NCI-H510A (cell line): ENCODE results near the gene FAM25G.
A peak's percentile ranks its signal among the peaks of the same experiment; 100 is the strongest.
"Not testable (repeated sequence)": the region's sequence is repeated elsewhere in the genome, so short reads cannot be mapped to it uniquely, and the experiment has no call there.

ENCODE experiments used
- DNase-seq: peaks from one replicate; lab custom pipeline; 2025; lab: John Stamatoyannopoulos, UW

Gene FAM25G

DNA sequence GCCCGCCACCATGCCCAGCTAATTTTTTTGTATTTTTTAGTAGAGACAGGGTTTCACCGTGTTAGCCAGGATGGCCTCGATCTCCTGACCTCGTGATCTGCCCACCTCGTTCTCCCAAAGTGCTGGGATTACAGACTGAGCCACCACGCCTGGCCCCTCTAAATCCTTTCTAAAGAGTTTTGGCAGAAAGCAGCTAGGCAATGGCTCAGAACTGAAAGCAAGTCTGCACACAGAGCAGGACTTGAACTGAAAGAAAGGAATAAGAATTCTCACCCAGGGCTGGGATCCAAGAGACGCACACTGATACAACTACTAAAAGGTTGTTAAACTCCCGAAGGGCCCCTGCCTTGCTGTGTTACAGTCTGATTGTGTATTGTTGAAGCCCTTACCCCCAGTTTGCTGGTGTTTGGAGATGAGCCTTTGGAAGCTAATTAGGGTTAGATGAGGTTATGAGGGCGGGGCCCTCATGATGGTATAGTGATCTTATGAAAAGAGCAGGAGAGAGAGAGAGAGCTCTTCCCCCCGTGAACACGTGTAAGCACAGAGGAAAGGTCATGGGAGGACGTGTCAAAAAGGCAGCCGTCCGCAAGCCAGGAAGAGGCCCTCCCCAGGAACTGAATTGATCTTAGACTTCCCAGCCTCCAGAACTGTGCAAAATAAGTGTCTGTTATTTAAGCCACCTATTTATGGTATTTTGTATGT, 26.1 kb downstream of the FAM25G start:
- DNase-seq = not testable (repeated sequence)

DNA sequence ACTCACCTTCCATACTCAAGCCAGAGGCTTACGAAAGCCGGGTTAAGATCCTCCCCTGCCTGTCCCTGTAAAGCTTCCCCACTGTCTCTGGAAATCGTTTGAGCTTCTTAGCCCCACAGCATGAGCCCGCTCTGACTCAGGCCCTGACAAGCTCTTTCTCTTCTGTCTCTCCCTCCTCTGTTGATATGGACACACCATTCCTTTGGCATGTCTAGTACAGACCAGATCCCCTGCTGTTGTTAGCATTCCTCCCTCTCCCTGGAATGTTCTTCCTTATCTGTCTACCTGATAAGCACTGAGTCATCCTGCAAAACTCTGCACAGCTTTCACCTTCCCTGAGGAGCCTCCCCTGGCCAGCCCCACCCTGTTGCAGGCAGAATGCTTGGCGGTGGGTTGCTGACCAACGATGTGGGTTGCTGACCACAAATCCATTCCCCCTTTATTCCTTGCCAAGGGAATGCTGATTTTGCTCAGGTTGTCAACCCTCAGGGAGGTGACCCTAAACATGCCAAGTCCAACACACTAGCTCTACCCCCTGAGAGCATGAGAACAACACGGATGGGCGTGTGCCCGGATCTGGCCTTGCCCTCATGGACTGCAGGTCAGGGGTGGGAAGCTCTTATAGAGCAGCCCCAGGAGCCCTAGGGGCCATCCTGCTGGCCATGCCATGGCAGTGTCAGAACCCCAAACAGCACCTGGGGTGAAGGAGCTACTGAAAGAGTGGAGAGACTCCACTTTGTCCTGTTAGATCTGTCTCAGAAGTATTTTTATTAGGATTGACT, 28.7 kb downstream of the FAM25G start:
- not testable (repeated sequence) for DNase-seq

DNA sequence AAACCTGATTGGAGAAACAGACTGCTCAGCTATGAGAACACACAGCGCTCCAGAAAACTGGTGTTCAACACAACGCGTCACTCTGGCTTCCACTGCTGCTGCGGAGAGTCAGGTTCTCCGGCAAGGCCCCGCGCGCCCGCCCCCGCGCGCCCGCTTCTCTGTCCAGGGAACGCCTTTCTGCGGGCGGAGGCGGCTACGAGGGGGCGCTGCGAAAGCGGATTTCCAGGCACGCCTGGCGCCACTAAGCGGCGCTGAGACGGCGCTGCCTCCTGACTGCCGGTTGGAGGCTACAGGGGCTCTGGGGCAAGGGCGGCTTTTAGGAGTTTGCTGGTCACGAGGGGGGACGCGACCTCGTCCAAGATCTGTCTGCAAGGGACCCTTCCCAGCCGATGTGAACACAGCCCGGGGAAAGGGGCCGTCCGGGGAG, 30.2 kb downstream of the FAM25G start:
- DNase-seq = not testable (repeated sequence)

DNA sequence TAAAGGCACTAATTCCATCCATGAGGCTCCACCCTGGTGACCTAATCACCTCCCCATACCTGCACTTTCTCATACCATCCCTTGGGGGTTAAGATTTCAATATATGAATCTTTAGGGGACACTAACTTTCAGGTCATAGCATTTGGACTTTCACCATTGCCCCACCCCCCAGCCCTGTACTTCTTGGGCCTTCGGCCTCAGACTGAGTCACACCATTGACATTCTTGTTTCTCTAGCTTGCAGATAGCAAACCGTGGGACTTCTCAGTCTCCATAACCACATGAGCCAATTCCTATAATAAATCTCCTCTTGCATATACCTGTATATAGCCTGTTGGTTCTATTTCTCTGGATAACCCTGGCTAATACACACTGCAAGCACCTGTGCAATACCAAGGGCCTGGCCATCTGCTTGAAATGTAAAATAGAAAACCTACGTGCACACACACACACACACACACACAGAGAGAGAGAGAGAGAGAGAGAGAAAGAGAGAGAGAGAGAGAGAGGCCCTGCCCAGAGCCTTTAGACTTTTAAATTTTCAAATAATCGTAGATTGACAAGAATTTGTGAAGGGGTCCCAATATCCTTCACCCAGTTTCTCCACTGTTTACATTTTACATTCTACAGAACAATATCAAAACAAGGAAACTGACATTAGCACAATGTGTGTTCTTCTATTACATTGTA, 32.9 kb downstream of the FAM25G start:
- no peak for DNase-seq

DNA sequence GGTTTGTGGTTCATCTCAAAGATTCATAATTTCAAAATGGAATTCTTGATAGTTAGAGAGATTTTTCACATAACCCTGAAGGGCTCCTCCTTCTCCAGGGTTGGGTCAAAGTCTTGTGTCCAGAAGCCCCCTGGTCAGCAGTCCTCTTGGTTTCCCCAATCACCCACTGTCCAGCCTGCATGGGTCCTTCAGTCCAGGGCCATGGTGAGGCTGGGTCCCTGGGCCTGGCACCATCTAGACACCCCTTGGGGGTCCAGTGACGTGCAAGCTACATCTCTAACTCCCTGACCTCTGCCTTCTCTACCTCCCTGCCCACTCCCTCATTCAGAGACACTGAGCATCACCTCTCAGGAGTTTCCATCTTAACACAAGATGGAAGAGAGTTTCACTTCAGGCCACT, 33.7 kb downstream of the FAM25G start:
- no peak for DNase-seq

DNA sequence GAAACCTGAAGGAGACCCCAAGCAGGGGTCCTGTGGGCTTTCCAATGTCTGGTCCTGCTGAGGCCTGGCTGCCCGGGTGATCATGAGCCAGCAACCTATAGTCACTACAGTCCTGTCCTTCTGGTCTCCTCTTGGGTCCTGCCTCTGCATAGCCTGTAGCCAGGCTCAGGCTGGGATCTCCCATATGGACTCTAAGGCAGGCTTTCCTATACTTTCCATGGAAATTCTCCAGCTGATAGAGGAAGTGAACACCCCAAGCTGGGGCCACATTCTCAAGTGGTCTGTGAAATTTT, 34.0 kb downstream of the FAM25G start:
- no peak for DNase-seq

DNA sequence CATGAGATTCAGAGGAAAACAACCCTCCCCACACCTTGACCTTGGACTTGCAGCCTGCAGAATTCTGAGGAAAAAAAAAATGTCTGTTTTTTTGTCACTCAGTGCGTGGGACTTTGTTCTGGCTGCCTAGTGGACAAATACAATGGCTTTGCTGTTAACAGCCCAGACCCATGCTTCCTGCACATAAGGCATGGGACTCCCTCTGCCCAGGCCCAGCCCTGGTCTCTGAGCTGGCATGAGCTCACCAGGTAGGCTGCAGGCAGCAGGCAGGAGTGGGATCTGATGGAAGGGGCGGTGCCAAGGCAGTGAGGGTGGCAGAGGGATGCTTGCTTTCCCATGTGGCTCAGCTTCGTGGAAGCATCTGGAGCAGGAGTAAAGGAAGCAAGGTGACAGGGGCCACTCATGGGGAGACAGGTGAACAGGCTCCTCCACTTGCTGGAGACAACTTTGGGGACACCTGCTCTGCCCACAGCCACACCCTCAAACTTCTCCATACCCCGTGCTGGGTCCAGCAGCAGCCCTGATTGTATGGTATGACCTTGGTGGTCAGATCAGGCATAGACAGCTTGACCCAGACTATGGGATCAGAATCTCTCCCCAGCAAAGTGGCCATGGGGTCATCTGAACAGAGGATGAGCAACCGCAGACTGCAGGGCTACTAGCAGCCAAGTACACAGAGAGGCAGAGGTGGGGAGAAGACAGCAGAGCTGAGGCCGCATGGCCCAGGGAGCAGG, 34.5 kb downstream of the FAM25G start:
- DNase-seq = no peak

DNA sequence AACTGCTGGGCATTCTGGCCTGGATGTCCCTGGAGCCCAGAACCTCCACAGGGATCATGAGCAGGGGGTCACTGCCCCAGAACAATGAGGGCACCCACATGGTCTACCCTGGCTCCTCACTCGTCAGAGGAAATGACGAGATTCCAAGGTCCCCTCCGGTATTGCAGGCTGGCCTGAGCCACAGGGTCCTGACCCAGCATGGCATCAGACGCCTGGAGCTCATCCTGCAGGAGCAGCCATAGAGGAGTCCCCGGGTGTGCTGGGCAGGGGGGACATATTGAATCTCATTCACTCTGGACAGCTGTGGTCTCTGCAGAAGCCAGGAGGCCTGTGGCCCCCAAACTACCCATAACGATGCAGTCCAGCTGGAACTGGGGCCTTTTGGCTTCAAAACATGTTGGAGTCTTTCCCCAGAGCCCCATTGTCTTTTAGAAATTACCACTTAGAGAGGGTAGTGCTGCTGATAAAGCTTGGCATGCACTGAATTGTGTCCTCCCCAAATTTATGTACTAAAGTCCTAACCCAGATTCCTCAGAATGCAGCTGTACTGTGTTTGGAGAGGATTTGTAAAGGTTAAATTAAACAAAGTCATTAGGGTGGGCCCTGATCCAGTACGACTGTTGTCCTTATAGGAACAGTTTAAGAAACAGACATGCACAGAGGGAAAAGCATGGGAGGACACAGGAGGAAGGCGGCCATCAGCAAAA, 35.3 kb downstream of the FAM25G start:
- DNase-seq = no peak

DNA sequence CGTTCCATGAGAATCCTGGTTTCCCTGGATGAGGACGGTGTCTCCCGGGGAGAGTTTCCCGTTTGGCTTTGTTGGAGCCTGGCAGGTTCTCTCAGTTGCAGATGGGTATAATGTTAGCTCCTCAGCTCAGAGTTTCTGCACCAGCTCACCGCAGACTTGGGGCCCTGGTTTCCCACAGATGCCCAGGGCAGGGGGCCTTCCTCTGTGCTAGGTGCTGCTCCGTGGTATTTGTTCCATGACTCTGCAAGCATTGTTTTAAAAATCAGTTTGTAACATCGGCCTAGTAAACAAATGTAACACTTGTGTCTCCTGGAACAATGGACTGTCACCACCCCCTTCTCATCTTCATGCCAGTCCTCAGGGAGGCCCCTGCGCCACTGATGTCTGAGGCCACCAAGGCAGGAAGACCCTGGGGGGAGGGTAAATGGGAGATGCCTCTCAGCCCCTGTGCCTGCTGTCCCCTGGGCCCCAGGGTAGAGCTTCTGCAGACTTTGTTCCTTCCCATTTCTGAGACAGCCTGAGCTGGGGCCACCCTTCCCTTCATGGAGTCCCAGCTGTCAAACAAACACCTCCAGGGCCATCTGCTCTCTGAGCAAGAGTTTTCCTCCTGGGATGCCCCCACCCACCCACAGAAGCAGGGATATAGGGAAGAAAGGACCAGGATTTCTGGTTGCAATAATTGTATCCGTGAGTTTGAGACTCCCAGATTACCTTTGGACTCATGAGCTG, 36.0 kb downstream of the FAM25G start:
- not testable (repeated sequence) for DNase-seq

DNA sequence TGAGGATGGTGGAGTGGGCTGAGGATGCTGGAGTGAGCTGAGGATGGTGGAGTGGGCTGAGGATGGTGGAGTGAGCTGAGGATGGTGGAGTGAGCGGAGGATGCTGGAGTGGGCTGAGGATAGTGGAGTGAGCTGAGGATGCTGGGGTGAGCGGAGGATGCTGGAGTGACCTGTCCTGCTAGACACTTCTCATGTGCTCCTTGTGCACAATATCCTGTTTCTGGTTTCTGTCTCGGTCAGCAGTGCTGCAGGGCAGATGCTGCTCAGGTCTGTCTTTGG, 36.8 kb downstream of the FAM25G start:
- DNase-seq = no peak

DNA sequence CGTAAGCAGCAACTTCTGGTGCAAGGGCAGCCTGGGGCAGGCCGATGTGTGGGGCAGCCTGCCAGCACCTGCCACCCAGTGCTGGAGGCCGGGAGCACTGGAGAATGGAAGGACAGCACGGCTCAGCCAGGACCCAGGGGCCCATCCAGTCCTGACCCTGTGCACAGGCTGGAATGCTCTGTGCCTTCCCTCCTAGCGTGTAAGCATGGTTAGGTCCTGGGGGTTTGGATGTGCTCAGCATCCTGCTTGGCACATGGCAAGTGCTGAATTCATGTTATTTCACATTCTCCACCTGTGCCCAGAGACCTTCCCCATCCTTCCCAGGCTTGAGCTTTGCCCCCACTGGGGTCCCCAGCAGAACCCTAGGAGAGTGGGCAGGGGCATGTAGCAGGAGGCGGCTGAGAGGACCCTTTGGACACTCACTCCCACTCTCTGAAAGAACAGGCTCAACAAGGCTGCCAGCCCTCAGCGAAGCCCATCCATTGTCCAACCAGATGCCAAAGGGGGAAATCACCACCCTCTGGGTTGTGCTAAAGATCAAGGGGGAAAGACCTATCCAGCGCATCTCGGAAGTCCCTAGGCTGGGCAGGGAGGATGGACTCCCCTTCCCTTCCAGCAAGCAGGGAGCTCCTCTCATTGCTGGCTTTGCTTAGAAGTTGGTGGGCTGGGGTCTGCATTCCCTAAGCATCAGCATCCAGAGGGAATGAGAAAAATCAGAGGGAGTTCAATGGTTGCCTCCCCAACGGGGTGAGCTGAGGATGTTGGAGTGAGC, 37.3 kb downstream of the FAM25G start:
- DNase-seq = no peak

DNA sequence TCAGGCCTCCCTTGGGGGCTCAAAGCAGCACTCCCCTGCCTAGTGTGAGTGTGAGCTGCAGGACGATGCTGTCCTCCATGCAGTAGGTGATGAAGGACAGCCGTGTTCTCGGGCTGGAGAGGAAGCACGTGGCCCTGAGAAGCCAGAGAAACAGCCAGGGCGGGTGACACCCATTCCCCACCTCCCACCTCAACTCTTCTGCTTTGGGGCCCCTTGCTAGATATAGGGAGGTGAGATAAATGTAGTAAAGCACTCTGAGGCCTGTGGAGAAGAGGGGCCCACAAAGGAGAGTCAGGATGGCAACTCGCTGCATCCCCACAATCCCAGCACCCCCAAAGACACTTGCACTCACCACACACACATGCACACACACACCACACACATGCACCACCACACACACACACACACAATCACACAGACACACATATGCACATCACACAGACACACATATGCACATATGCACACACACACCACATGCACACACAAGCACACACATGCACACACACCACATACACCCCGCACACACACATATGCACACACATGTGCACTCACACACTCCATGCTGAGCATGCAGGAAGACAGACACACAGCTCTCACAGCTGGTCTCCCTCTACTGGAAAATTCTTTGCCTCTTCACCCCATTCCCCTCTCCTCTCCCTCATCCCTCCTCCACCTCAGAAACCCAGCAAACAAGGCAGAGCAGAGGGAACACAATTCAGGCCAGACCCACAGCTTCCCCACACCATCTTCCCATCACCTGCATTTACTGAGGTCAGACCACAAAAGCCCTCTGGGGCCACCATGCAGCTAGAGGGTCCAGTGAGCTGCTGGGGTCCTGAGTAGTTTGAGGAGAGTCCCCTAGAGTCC, 38.1 kb downstream of the FAM25G start:
- no peak for DNase-seq

DNA sequence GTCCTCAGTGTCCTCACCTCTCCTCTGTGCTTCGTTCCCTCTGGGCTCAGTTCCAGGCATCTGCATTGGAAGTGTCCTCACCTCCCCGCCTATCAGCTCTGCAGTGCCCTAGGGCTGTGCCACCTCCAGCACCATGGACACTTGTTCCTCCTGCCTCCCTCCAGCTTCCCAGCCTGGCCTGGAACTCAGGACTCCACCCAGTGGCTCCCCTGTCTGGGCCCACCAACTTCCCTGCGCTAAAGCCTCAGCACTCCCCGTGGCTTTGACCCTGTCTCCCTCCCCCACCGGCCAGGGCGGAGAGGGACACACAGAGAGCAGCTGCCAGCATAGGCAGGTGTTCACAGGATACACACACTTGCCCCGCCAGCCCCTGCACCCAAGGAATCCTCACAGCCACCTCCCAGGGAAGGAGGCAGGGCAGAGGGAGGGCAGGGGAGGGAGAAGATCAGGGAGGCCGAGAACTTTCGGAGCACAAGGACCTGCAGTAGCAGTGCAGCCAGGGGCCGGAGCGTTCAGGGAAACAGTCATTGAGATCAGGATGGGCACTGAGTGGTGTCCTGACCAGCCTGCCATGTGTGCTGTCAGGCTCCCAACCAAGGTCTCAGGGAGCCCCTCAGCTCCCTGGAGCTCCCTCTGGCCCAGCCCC, 38.9 kb downstream of the FAM25G start:
- peak; percentile 53 for DNase-seq

DNA sequence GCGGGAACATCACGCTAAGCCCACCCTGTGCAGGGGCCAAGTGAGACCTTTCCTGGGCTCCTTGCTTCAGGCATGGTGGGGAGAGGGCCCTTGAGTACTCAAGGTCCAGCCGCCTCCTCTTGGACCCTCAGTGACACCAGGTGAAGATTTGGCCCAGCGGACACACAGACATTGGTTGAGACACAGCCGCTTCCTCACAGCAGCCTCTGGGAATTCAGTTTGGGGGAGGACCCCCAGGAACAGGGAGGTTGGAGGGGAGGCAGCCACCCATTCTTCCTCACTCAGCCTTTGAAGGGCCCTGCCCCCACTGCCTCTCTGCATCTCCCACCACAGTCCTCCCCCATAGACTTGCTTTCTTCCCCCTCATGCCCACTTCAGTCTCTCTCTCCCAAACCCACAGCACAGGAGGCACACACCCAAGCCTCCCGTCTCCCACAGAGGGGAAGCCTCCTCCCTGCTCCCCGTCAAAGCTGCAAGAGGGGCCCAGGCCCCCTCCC, 39.5 kb downstream of the FAM25G start:
- DNase-seq = no peak

DNA sequence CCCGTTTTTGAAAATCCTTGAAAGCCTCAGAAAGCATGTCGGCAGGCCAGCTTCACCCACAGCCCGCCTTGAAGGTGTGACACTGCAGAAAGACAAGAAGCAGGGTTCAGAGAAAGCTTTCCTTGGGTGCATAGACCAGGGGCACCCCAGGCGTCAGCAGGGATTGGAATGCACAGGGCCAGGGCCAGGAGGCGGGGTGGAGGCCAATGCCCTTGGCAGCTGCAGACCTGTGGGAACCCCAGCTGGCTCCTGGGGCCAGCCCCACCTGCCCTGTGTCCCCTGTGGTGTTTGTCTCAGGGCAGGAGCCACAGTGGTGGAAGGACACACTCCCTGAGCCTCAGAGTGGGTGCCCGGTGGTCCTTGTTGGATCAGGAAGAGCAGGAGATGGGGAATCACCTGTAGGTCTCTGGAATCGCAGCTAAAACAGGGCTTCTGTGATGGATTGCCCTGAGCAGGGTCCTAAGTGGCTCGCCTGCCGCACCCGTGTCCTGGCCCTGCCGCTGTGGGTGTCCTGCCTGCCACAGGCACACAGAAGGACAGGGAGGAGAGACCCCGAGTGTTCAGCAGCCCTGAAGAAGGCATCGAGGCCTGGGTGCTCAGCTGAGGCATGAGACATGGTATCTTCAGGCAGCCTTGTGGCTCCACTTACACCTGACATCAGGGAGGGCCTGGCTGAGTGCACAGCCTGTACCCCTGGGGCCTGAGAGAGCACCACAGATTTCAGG, 40.1 kb downstream of the FAM25G start:
- DNase-seq = no peak

DNA sequence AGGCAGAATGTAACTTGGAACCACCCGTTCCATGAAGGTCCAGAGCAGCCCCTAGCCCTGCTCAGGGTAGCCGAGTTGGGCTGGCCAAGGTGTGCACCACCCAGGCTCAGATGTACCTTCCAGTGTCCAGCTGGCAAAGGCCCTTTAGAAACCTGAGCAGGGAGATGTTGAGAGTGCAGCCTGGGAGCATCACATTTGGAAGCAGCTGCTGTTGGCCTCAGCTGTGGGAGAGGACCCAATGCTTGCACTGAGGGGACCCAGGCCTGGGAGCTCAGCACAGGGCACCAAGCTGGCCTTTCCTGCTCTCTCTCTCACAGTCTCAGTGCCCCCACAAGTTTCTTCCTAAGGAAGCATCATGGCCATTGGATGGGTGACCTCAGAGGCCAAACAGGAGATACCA, 41.1 kb downstream of the FAM25G start:
- DNase-seq = no peak

DNA sequence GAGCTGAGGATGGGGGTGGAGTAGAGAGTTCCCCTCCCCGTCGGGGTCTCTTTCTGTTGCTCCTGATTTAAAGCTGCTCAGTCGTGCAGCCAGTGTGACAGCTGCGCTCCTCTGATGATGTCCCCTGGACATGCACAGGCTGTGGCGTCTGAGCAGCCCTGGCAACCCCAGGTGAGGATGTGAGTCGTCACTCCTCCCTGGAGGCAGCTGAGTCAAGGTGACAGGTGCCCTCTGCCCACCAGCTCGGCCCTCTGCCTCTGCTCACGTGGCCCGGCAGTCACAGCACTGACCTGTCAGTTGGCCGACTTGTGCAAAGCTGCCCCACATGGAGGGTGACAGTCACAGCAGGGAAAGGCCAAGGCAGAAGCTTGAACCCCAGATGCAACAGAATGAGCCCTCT, 41.5 kb downstream of the FAM25G start:
- no peak for DNase-seq
